NK-92 (cell line): Measurements from ENCODE around the gene FLACC1.

Experiments used
- DNase-seq: peaks from one replicate; lab custom pipeline; 2025; ENCODE audit not compliant: unreplicated experiment; lab: John Stamatoyannopoulos, UW

FLACC1 gene

DNA sequence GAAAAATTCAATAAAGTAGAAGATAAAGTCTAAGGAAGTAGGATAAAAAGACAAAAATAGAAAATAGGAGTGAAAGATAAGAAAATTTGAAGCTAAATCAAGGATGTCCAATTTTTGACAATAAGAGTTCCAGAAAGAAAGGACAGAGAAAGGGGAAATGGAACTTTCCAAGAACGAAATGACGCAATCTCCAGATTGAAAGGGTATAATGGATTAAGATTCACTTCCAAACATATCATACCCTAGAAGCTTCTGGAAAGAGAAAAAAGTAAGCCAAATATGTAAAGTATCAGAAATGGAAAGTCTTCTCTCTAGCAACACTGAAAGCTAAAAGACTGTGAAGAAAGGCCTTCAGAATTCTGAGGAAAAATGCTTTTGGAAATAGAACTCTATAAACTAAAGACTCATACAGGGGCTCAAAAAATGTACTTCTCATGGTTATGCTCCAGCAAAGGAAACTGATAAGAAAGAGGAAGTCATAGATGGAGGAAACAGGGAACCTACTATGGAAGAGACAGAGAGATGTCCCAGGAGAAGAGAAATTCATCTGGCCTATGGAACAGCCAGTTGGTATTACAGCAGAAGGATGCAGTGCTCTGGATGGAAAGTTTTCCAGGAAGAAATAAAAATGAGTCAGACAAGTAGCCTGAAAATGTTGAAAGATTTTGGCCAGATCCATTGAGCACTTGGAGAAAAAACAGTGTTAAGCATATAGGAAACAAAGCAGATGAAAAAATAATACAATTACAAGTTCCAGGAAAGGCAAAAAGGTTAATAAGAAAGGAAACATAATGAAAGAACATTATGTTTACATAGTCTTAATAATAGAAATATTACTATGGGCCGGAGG, 76.7 kb downstream of the FLACC1 start:
- DNase-seq = no peak

DNA sequence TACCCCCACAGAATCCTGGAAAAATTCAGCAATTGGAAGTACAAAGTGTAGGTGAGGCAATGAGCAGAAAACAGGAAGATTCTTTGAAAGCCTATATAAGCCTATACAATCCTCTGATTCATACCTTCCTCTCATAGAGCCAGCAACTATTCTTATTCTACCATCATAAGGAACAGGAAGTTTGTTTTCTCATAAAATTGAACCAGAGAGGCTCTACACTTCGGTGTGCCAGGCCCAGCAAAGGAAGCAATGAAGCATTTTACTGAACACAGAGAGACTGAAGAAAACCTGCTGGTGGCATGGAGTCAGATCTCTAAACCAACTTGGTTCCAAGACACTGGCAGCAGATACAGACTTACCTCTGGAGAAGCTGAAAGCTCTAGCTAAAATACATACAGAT, 78.1 kb downstream of the FLACC1 start:
- no peak for DNase-seq

DNA sequence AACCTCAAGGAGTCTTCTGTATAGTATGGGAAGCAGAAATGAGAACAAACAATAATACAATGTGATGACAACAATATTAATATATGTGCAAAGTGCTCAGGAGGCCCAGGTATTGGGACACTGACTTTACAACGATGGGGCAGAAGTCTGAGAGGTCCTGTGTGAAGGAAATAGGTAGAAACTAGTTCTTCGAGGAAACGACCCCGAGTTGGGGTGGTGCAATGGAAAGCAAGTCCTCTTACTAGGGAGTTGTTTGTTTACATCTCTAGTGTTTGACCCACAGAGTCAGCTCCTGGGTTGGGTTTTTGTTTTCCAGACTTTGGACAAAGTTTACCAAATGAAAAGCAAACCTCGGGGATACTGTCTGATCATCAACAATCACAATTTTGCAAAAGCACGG, 80.6 kb downstream of the FLACC1 start:
- no peak for DNase-seq

DNA sequence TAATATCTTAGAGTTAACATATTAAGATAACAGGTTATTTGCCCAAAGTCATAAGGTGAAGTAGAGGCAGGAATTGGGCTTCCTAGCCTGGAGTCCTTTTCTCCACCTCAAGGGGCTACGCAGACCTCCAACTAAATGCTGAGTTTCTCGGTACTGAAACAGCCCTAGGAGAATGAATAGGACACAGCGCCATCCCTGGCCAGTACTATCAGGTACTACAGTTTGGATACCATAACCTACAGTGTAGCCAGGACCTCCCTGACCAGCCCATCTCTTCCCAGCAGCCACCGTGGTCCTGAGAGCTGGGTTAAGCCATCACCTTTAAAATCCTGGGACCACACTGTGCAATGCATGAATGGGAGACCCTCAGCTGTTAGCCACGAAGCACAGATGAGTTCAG, 81.2 kb downstream of the FLACC1 start:
- DNase-seq = no peak

DNA sequence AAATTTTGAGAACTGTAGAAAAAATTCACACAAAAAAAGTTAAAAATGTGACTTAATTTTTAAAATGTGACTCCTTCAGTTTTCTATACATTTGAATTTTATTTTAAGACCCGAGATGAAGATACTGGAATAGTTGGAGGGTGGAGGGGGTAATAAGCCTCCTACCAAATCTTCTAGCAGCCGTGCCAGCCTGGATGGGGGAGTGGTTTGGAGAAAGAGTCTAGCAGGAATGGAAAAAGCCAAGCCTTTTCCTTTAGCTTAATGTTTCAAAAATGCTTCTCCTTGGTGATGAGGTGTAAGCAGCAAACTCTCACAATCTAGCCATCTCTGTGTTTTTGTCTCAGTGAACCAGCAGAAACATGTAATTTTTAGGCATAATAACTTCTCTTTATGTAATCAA, 82.1 kb downstream of the FLACC1 start:
- no peak for DNase-seq

DNA sequence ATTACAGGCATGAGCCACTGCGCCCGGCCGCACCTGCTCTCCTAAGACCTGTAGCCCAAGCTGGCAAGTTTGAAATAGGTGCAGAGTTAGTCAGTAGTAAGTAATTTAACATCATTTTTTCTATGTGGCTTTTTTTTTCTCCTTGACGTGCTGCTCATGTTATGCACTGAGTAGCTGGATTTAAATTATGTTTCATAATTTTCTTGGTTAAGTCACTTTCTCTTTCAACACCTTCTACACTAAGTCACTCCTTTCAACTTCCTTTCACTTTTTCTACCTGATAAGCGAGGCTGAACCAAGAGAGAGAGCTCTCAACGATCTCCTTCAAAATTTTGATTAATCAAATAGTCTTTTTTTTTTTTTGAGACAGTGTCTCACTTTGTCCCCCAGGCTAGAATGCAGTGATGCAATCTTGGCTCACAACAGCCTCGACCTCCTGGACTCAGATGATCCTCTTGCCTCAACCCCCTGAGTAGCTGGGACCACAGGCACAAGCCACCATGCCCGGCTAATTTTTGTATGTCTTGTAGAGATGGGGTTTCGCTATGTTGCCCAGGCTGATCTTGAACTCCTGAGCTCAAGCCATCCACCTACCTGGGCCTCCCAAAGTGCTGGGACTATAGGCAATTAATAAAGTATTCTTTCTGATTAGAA, 83.7 kb downstream of the FLACC1 start:
- DNase-seq = no peak

DNA sequence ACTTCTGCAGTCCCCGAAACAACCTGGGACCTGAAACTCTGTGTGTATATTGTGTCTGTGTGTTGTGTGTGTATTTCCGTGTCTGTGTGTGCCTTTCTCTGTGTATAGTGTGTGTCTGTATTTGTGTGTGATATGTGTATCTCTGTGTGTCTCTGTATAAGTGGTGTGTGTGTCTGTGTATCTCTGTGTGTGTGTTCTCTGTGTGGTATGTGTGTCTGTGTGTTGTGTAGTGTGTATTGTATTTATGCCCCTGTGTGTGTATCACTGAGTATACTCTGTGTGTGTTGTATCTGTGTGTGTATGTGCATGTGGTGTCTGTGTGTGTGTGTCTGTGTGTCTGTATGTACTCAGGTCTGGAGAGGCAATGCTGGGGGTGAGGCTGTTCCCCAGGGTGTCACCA, 85.2 kb downstream of the FLACC1 start:
- no peak for DNase-seq

DNA sequence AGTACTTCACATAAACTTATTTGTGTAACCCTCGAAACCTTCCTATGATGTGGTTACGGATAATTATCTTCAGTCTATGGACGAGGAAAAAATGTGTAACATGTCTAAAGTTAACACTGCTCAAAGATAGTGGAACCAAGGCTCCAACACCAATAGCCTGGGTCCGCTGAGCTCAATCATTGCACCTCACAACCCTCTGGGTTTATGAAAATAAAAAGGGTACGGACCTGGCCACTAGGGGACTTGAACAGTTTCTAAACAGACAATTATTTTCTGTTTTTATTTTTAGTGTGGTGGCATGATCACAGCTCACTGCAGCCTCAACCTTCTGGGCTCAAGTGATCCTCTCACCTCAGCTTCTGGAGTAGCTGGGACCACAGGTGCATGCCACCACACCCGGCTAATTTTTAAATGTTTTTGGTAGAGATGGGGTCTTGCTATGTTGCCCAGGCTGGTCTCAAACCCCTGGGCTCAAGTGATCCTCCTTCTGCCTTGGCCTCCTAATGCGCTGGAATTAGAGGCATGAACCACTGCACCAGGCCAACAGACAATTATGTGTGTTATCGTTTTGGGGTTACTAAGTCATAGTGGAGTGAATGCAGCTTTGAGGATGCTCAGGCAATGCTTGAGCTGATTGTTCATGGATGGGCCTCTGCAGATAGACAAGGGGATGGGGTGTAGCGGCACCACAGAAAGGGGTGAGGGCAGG, 86.7 kb downstream of the FLACC1 start:
- DNase-seq = no peak

DNA sequence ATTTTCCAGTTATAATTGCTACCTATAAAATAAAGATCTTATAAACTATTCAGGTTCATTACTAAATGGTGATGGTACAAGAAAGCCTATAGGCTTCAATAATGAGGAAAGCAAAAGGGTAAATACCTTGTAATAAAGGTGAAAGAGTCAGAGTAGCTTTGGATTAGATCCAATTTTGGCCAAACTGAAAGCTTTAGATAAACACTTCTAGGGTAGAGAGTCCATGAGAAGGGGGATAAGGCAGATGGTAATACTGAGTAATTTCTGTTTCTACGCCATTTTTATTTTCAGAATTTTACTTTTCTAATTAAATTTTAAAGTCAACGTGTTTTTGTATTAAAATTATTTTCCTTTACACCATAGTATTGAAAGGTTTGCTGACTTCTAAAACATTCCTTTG, 87.4 kb downstream of the FLACC1 start:
- DNase-seq = no peak

DNA sequence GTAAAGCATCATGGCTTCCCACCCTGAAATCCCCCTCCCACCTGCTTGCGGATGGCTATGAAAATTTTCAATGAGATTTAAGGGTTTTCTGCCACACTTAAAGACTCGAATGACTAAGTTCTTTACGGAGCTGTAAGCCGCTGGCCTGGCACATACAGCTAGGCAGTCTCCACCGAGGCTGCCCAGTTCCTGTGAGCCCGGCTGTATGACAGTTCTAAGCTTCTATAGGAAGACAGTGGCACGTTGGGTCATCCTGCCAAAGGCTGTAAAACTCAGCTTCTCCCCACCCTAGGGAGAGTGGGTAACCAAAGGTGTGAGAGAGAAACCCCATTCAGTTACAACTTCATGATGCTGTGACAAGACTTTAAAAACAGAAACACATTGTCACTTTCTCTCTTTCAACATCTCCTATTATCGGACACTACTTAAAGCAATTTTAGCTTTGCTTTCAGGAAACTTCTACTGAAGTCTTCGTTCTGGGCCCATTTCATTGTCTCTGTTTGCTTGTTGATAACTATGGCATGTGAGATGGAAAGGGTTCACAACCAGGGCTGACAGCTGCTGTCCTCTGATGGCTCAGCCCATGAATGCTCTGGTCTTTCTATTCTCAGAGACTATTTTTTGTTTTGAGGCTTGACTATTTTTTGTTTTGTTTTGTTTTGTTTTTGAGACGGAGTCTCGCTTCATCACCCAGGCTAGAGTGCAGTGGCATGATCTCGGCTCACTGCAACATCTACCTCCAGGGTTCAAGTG, 89.7 kb downstream of the FLACC1 start:
- no peak for DNase-seq

DNA sequence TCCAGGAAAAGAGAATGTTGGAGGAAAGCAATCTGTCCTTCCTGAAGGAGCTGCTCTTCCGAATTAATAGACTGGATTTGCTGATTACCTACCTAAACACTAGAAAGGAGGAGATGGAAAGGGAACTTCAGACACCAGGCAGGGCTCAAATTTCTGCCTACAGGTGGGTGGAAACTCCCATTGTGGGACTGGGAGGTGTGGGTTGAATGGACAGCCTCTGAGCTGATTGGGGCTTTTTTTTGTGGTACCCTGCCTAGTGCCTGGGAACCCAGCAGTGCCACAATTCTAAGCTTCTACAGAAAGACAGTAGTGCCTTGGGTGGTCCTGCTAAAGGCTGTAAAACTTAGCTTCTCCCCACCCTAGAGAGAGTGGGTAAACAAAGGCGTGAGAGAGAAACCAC, 90.5 kb downstream of the FLACC1 start:
- DNase-seq = no peak

DNA sequence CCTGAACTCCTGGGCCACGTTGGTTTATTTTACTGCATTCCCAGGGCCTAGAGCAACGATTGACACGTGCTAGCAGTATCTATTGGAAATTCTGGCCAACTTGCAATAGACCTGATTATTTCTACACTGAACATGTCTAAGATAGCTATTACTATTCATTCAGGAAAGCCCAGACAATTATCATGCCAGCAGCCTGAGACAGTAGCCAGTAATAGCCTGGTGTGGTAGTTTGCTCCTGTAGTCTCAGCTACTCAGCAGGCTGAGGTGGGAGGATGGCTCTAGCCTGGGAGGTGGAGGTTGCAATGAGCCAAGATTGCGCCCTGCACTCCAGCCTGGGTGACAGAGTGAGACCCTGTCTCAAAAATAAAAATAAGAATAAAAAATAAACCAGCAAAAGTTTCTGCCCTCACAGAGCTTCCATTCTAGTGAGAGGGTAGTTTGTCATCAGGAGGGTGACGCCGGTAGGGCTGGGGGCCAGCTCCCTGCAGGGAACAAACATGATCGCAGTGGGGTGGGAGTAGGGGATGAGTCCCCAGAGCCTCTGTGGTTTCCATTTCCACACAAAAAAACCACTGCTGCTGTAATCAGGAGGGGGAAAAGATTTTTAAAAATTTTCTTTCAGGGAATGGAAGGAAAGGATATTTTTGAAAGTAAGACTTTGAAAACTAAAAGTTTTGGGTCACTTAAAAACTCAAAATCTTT, 92.5 kb downstream of the FLACC1 start:
- no peak for DNase-seq

DNA sequence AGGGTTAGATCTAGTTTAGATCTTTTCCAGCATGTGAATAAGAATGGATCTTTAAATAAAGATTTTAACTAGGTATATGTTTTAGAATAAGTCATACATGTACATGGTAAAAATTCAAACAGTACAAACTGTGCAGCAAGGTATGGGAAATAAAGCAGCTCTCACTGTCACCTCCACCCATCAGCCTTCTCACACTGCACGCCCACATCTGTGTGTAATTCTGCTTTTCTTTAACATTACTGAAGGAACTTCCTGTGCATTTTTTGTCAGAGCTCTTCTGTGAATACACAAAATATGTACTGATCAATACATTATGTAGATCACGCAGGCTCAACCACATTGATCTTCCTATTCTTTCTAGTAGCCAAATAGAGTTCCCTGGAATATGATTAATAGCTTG, 93.4 kb downstream of the FLACC1 start:
- no peak for DNase-seq

DNA sequence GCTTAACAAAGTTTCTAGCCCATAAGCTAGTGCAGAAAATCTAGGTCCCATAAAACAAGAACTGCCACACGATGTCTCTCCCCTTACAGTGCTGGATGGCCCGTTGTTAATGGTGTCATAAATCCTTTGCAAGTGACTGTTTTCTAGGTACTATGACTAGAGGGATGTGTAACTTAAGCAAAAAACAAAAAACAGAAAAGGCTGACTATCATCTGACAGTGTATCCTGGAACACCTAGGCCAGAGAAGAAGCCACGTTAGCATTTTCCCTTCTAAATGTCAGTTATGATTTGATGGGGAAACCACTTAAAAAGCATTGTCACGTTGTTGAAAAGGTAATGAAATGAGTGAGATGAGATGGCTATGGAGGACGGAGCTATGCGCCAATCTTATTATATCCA, 94.4 kb downstream of the FLACC1 start:
- no peak for DNase-seq

DNA sequence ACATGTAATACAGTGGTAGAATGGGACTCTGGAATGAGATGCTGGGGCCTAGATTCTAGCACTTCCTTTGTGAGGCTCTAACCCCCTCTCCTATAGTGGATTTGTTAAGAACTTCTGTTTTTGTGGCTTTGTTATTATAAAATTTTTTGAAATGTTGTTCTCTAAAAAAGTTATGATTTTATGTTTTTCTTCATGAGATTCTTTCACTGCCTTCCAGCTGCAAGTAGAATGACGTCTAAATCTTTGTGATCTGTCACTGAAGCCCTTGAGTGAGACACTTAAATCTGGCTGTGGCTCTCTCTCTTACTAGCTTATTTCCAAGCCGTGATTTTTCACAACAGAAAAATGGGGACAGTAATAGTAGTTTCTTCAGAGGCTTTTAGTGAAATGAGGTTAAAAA, 95.2 kb downstream of the FLACC1 start:
- DNase-seq = no peak

DNA sequence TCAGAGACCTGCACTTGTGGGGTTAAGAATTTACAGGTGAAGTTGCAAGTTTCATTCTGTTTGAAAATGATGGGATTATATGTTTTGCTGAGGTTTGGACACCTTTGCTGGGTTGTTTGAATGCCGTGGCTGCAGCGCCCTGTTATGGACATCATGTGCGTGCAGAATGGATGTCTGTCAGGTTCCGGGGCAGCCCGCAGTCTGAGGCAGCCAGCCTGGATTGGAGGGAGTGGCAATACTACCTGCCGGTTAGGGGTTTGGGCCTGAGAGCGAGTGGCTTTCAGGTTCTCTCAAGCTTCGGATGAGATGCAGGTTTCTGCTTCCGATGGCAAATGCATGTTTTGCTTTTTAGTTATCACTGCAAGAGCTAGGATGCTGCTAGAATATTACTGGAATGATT, 95.7 kb downstream of the FLACC1 start:
- DNase-seq = no peak

DNA sequence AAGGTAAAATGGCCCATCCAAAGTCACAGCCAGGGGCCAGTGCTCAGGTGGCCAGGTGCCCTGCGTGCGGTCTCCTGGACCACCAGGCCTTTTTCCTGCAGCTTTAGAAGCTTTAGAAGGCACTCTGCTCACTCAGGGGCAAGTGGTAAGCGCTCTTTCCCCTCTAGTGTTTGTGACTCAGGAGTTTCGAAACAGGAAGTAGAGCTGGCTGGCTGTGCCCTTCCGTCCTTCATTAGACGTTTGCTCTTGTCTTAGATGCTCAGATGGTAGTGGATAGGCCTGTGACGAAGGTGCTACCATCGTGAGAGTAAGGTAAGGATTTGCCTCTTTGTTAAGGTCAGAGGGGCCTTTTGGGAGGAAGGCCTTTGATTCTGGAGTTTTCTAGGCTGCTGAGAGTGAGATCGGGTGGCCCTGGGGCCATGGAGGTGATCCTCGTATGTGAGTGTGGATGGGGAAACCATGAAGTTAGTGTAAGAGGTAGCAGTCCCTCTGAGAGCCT, 96.8 kb downstream of the FLACC1 start, which contains the start of gene CASP8:
Gene CASP8, plus strand, starts transcription at position 235 of the 499 bp plus-strand sequence. CDS start 5,951 bp downstream, outside the sequence.
- DNase-seq = peak; percentile 6

DNA sequence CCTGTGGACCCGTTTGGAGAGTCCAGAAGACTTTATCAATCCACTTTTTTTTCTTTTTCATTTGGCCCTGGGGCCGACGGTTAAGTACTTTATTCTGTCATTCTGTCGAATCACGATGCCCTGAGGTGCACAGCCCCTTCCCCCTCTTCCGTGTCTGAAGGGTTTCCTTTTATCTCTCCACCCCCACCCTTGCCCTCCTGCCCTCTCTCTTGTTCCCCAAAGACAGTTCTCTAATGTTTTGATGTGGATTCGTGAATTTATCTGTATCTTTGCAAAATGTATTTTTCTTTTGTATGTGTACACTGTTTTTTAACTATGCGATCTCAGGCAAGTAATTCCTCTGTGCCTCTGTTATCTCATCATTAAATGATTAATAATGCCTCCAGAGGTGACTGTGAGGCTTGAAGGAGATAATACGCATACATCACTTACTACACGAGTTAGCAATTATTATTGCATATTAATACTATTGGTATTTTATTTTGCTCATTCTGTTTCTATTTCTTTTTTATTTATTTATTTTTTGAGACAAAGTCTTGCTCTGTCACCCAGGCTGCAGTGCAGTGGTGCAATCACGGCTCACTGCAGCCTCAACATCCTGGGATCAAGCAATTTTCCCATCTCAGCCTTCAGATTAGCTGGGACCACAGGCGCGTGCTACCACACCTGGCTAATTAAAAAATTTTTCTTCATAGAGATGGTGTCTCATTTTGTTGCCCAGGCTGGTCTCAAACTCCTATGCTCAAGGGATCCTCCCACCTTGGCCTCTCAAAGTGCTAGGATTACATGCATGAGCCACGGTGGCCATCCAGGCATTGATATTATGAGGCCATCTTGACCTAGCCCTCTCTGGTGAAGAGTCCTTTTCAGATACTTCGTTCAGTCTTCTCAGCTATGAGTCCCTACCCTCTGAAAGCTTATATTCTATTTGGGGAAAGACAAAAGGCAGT, 98.2 kb downstream of the FLACC1 start:
- DNase-seq = no peak

DNA sequence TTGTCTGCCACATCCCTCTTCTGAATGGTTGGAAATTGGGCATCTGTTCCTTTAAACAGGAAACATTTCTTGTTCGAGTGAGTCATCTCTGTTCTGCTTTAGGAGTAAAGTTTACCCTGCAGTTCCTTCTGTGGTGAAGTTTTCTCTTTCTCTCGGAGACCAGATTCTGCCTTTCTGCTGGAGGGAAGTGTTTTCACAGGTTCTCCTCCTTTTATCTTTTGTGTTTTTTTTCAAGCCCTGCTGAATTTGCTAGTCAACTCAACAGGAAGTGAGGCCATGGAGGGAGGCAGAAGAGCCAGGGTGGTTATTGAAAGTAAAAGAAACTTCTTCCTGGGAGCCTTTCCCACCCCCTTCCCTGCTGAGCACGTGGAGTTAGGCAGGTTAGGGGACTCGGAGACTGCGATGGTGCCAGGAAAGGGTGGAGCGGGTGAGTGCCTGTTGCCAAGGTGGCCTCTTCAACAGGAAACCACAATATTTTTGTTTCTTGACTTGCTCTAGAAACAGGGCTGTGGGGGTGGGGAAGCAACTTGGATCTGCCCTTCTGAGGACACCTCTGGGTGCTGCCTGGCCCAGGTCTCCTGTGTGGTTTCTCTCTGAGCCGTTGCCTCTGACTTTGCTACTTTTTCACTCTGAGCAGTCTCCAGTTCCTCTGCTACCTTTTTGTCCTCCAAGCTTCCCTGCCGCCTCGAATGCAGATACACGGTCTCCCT, 99.0 kb downstream of the FLACC1 start:
- DNase-seq = peak; percentile 86
